GM20431 (cell line): ENCODE results near the gene MOV10L1.

ENCODE experiments used
- in situ Hi-C: fragments of 300-500 bp; cut with MseI, MboI; formaldehyde crosslinking; loops from one replicate; pipeline ENCODE4 v1.15.0; 2020; ENCODE audit warnings: low sequenced_read_pairs; ENCODE audit not compliant: unreplicated experiment

The MOV10L1 gene

DNA sequence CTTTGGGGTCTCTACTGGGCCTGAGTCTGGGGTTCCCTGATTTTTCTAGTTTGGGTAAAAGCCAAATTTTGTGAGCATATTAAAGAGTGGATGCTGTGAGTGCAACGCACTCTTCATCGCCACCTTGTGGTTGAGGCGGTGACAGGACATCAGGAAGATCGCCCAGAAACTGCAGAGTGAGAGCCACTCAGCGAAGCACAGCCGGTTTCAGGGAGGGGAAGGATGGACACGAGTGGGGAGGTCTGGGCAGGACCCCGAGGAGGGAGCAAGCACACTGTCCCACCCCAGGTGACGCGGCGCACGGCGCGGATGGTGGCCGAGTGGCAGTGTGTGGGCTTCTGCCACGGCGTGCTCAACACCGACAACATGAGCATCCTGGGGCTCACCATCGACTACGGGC lies 120.1 kb downstream of the MOV10L1 start:
- in situ Hi-C loops: no loop called here

DNA sequence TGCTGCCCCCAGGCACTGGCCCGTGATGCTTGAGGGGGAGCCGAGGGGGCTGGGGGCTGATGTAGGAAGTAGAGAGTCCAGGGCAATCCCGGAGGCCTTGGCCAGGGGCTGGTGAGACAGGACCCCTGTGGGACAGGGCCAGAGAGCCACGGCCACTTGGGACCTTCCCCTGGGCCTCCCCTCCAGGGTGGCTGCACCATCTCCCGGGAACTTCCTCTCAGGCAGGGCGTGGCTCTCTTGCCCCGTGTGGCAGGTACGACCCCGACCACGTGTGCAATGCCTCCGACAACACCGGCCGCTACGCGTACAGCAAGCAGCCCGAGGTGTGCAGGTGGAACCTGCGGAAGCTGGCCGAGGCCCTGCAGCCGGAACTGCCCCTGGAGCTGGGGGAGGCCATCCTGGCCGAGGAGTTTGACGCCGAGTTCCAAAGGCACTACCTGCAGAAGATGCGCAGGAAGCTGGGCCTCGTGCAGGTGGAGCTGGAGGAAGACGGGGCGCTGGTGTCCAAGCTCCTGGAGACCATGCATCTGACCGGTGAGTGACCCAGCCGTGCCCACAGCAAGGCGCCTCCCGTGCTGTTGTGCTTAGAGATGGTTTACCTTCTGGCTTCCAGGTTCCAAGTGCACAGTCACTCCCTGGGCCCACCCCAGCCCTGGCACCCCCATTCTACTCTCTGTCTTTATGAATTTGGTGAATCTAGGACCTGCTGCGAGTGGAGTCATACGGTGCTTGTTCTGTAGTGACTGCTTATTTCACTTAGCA lies 120.8 kb downstream of the MOV10L1 start:
- in situ Hi-C loops: no loop called here

DNA sequence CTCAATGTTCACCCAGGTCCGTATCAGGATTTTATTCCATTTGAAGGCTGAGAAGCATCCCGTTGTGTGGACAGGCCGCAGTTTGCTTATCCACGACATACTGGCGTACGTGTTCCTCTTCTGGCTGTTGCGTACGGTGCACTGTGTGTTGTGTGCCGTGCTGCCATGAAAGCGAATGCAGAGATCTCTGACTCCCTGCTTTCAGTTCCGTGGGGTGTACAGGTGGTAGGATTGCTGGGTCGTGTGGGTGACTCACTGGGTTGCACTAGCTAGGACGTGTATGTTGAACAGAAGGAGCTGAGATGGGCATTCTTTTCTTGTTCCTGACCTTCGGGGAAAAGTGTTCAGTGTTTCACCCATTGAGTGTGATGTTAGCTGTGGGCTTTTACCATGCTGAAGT lies 121.3 kb downstream of the MOV10L1 start:
- in situ Hi-C loops: no loop called here
